Measurements from ENCODE around the gene FOXA1.

FOXA1 gene

GRCh38 chr14:37601865-37602264 lies 6.8 kb upstream of the FOXA1 start:
- no peak for DNase-seq

DNA sequence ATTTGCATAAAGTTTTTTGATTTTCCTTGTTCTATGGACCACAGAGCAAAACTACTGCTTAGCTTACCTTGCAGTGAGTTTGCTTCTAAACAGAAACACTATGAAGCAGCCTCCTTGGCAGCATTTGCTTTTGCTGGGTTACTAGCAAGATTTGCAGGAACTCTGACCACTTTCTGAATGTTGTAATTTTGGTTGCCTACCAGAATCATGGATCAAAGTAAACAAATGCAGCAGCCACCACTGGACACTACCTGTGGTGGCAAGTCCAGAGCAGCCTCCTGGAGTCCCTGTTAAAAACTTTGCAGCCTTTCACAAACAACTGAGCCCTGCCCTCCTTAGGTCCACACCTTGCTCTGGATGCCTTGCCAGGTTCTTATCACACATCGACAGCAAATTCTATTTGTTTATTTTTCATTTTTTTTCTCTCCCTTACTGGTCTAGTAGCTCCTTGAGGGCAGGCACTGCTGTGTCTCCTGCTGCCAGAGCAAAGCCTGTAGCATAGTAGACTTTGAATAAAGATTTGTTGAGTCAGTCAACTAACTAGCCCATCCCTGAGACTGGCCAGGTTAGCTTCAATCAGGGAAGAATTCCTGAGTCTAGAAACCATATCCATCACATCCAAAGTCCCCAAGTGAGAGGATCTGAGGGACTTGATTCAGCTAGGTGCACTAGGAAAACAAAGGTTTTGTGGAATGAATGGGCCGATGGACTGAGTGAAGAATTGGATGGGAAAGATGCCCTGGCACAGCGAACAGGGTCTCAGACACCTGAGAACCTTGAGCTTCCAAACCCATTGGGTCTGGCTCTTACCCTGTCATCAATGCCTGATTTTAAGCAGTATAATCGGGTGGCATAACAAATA lies 6.1 kb upstream of the FOXA1 start:
- no peak for DNase-seq

GRCh38 chr14:37599507-37600368 lies 4.7 kb upstream of the FOXA1 start:
- peak; percentile 46 to 60 for DNase-seq

GRCh38 chr14:37598747-37599506 lies 3.9 kb upstream of the FOXA1 start:
- DNase-seq = no peak

DNA sequence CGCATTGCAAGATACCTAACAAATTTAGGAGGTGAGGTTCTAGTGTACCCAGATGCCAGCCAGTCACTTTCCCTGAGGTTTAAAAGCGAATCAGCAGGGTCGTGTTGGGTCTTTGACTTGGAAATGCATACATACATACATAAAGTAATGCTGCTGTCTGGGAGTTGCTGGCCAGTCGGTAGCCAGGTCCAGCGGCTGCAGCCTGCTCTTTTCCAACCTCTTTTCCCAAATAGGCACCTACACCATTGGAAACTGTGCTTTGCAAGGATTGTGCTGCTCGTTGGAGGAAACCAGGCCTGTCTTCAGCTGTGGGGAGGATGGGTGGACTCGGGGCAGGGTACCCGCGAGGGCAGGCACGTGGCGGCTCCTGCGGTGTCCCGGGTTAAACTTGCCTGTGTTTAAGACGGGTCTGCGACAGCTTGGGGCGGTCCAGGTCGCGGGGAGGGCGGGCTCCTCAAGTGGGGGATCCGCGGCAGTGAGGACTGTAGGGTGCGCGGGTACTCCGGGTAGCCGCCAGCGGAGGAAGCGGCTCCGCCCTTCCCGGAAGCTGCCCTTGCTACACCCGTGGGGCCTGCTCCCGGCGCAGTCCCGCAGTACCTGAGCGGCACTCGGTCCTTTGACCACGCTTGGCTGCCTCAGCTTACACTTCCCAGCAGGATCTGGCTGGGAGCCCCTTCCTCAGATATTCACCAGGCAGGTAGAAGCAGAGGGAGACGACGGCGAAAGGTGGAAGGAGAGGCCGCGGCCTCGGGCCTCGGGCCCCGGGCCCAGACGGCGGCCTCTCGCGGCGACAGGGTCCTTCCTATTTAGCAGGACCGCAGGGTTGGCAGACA lies 3.1 kb upstream of the FOXA1 start:
- DNase-seq = no peak

- no peak for DNase-seq
These were observed 2.5 kb upstream of the FOXA1 start for GRCh38 chr14:37597538-37597913.

DNA sequence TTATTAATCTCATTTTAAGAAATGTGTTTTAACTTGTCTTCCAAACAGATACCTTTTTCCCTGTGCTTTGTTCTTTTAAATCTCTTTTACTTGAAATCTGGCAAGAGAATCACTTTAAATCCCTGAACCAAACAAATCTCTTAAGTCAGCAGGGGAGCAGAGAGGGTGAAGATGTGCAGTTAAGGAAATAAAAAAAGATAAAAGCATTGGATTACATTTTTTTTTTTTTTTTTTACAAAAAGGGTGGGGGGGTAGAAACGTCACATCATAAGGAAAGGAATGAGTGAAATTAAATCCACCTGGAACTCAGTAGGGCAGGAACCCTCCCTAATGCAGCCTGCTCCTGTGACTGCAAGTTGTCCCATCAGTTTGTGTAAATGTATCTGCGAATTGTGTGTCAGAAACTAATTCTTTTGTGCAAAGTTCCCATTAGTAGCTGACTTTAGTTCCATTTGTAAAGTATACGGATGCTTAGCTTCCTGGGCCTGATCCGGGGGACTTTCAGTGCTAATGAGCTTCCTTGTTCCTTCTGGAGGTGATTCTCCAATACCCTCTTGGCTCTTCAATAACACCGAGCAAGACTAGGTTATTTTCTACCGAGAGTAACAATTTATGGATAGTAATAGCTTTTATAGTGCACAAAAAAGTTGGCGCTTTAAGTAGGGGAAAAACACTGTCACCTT lies 1.9 kb upstream of the FOXA1 start:
- no peak for DNase-seq

DNA sequence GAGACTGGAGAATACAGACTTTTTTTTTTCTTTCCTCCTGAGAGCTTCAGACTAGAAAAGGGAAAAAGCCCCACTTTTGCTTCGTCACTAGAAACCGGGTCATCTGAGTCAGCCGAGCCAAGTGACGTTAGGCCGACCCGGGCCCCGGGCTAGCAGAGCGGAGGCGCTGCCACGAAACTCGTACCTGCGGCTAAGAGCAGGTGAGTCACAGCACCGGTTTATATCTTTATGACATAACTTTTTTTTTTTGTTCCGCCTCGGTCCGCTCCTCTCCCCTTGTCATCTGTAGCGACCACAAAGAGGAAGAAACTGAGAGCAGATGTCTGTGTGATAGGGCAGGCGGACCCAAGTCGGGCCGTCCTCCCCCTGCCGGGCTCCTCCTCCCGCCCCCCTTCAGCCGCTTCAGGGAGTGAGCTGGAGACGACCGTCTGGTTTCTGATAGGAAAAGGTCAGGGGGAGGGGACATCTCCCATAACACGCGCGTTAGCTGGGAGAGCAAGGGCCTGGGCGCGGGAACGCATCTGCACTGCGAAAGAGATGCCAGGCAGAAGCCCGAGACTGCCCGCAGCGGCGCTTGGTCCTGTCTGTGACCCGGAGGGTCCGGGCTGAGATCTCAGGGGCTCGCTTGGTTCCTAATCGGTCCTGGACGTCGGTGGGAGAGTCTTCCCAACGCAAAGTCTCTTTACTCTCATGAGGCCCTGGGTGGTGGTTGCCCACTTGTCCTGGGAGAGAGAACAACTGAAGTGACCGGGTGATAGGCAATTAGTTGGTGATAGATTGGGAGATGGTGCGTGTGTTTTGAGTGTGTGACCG lies 966 bp upstream of the FOXA1 start:
- DNase-seq = peak; percentile 90 to 92

DNA sequence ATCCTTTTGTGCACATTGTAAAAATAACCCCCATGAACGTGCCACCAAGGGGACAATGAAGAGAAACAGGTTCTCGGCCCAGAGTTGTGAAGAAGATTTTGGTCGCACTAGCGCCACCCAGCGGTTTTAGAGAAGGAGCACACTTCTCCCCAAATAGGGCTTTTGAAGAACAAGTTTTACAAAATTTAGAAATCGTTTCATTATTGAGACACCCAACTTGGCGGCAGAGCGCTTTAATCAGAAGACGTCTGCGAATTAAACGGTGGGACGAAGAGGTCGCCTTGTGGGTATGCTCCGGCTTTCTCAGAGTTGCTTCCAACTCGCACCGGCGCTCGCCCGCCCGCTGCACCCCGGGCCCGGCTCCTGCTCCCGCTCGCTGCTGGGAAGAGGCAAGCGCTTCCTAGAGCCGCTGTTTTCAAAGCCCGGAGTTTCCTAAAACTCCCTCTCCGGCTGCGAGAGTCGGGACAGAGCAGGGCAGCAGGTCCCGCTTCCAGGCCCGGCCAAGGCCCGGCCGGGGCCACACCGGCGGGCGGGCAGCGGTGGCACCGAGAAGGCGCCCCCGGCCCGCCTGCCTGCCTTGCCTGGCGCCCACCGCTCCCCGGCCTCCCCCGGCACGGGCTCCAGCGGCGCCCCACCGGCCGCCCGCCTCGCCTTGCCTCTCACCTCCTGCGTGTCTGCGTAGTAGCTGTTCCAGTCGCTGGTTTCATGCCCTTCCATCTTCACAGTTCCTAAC lies 645 bp downstream of the FOXA1 start:
- DNase-seq = peak; percentile 94 to 96

DNA sequence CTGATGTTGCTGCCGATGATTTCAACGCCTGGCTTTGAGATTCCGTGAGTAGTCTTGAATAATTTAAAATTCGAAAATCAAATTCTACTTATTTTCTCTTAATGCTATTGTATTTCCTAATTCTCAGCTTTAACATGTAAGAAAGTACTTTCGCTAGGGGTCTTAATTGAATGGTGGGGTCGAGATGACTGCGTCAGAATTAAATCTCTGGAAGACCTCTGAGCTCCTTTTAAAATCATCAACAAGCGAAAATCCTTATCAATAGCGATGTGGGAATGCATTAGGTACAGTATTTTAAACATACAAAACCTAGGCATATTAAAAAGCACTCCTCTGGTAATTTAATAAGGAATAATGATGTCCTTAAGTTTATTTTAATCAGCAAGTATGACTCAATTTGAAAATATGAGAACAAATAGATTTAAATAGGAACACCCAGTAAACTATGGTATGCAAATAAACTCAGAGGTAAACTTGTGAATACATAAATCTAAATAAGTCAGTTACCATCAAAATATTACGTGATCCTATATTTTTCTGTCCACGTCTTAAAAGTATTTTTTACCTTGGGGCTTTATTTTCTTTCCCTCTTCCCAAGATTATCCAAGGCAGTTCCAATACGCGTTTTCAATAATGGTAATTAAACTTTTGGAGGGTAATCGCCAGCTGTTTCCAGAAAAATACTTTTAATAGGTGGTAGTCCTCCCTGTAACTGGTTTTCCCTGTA lies 1.4 kb downstream of the FOXA1 start:
- no peak for DNase-seq

GRCh38 chr14:37592482-37593408 lies 2.3 kb downstream of the FOXA1 start:
- no peak for DNase-seq

- no peak for DNase-seq
These were observed 3.0 kb downstream of the FOXA1 start for GRCh38 chr14:37591941-37592481.

- no peak for DNase-seq
These were observed 3.6 kb downstream of the FOXA1 start for GRCh38 chr14:37591311-37591940.

DNA sequence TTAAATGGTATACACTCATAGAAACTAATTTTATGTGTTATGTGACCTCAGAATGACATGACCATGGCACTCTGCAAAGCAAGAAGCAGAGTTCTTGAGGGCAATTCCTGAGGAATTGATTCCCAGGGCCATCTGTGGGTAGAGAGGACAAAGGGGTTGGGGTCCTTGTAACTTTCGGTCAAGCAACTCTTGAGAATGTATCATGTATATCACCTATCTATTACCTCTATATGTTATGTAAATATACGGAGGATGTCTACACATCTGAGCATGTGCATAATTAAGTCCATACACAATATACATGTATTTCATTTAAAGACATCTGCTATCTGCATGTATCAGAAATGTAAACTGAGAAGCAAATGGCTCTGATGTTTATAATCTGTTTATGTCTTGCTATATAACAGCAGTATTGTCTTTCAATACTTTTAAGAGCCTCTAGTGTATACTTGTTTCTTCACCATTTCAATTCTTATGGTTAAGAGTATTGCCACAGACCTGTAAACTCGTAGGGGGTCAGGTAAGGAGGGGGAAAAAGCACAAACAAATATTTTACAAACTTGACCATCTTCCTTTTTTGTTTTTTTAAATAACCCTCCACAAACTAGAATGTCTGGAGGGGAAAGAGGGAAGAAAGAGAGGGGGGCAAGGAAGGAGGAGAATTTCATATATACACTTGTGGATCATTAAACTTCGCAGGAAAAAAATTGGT lies 4.5 kb downstream of the FOXA1 start:
- DNase-seq = no peak

GRCh38 chr14:37589715-37590427 lies 5.2 kb downstream of the FOXA1 start:
- DNase-seq = no peak

Data from NCI-H524 (cell line).